CD4-positive, alpha-beta T cell treated with Interleukin-15 for 1 hour (primary cell): ENCODE data around the gene OR9Q1.
"Not testable (repeated sequence)": the region's sequence is repeated elsewhere in the genome, so short reads cannot be mapped to it uniquely, and the experiment has no call there.

Experiments
- DNase-seq: peaks from one replicate; pipeline ENCODE4 v3.0.0-alpha.2; 2020

The OR9Q1 gene

GRCh38 chr11:58142761-58143160 lies 119.1 kb downstream of the OR9Q1 start:
- no peak for DNase-seq

GRCh38 chr11:58152781-58153180 lies 129.1 kb downstream of the OR9Q1 start:
- no peak for DNase-seq

- no peak for DNase-seq
These were observed 140.7 kb downstream of the OR9Q1 start for GRCh38 chr11:58164389-58164788.

- no peak for DNase-seq
These were observed 141.3 kb downstream of the OR9Q1 start for GRCh38 chr11:58164990-58165389.

- no peak for DNase-seq
These were observed 141.9 kb downstream of the OR9Q1 start for GRCh38 chr11:58165504-58166106.

- DNase-seq, result no peak
These were observed 153.9 kb downstream of the OR9Q1 start for GRCh38 chr11:58177409-58178054.

GRCh38 chr11:58178444-58178843 lies 154.8 kb downstream of the OR9Q1 start:
- DNase-seq, result no peak

- no peak for DNase-seq
These were observed 156.0 kb downstream of the OR9Q1 start for GRCh38 chr11:58179648-58180047.

GRCh38 chr11:58186938-58187337 lies 163.3 kb downstream of the OR9Q1 start:
- DNase-seq, result no peak

- no peak for DNase-seq
These were observed 165.1 kb downstream of the OR9Q1 start, which contains the start of gene OR9Q2 for GRCh38 chr11:58188770-58189169. Gene OR9Q2, plus strand, starts transcription at chr11:58189070. Its CDS starts 1,421 bp downstream, at chr11:58190491.

GRCh38 chr11:58192229-58192628 lies 168.5 kb downstream of the OR9Q1 start:
- no peak for DNase-seq

- DNase-seq, result no peak
These were observed 169.7 kb downstream of the OR9Q1 start for GRCh38 chr11:58193391-58193790.

- DNase-seq, result no peak
These were observed 172.3 kb downstream of the OR9Q1 start for GRCh38 chr11:58195939-58196338.

GRCh38 chr11:58199271-58199670 lies 175.6 kb downstream of the OR9Q1 start:
- DNase-seq, result no peak

GRCh38 chr11:58204042-58204441 lies 180.4 kb downstream of the OR9Q1 start, which contains the start of gene OR1S2:
Gene OR1S2, minus strand, starts transcription at chr11:58204142. Its CDS starts 0 bp downstream, at chr11:58204142.
- DNase-seq, result no peak

GRCh38 chr11:58212420-58212819 lies 188.7 kb downstream of the OR9Q1 start, which contains the start of gene OR1S1:
Gene OR1S1, plus strand, starts transcription at chr11:58212720.
- not testable (repeated sequence) for DNase-seq

- no peak for DNase-seq
These were observed 192.8 kb downstream of the OR9Q1 start for GRCh38 chr11:58216476-58216875.

GRCh38 chr11:58222721-58223120 lies 199.0 kb downstream of the OR9Q1 start:
- no peak for DNase-seq

GRCh38 chr11:58227956-58228615 lies 204.4 kb downstream of the OR9Q1 start:
- DNase-seq, result no peak
